ENCODE data around the gene CER1.

The CER1 gene

DNA sequence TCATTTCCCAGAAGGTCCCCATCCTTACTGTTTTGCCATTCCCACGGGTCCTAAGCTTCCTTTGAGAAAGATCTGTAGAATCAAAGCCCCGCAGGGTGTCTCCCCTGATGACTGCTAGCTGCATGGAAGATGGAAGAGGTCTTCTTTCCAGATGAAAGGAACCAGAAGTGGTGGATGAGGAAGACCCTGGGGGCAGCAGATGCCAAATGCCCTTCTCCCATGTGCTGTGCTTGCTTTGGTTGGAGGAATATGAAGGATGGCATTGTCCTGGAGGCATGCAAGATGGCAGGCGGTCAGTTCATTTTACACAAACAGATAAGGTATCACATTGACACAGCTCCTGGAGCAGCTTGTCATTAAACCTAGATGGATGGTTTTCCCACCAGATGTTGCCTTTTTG, 25.8 kb upstream of the CER1 start:
- TF ChIP-seq GLIS3 (CRISPR knock-in tag; IDR thresholded peaks at IDR 0.05), result no peak
- no peak for ATAC-seq

DNA sequence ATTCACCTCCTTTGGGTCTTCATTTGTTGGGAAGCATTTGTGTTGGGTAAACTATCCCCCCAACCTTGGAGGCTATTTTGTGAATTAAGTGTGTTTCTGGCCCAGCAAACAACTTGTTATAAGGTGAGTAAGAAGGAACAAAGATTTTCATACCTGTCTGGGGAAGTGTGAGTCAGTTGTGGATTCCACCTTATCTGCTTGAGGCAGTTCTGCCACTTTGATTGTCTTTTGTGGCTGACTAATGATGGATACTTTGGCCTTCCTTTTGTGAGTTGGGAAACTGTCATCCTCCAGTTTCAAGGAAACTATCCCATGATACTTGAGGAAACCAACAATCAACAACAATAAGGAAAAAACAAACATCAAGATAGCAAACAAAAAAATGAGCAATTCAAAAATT, 24.6 kb upstream of the CER1 start:
- ATAC-seq, result no peak
- TF ChIP-seq ARNTL (CRISPR knock-in tag; IDR thresholded peaks at IDR 0.05; ENCODE audit: borderline replicate concordance, low read depth), result no peak
- TF ChIP-seq PPARA (CRISPR knock-in tag; IDR thresholded peaks at IDR 0.05; ENCODE audit: borderline replicate concordance), result no peak
- TF ChIP-seq SNAI2 (CRISPR knock-in tag; IDR thresholded peaks at IDR 0.05), result no peak
- TF ChIP-seq ISL1 (CRISPR knock-in tag; IDR thresholded peaks at IDR 0.05), result no peak
- TF ChIP-seq, protein P1, sequence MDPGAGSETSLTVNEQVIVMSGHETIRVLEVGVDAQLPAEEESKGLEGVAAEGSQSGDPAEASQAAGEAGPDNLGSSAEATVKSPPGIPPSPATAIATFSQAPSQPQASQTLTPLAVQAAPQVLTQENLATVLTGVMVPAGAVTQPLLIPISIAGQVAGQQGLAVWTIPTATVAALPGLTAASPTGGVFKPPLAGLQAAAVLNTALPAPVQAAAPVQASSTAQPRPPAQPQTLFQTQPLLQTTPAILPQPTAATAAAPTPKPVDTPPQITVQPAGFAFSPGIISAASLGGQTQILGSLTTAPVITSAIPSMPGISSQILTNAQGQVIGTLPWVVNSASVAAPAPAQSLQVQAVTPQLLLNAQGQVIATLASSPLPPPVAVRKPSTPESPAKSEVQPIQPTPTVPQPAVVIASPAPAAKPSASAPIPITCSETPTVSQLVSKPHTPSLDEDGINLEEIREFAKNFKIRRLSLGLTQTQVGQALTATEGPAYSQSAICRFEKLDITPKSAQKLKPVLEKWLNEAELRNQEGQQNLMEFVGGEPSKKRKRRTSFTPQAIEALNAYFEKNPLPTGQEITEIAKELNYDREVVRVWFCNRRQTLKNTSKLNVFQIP (CRISPR knock-in tag; IDR thresholded peaks at IDR 0.05; ENCODE audit: borderline replicate concordance, low read depth), result no peak
- no peak for TF ChIP-seq OSR1 (CRISPR knock-in tag; IDR thresholded peaks at IDR 0.05)
- TF ChIP-seq TOX (CRISPR knock-in tag; IDR thresholded peaks at IDR 0.05; ENCODE audit: borderline replicate concordance), result no peak
- TF ChIP-seq, protein P2, sequence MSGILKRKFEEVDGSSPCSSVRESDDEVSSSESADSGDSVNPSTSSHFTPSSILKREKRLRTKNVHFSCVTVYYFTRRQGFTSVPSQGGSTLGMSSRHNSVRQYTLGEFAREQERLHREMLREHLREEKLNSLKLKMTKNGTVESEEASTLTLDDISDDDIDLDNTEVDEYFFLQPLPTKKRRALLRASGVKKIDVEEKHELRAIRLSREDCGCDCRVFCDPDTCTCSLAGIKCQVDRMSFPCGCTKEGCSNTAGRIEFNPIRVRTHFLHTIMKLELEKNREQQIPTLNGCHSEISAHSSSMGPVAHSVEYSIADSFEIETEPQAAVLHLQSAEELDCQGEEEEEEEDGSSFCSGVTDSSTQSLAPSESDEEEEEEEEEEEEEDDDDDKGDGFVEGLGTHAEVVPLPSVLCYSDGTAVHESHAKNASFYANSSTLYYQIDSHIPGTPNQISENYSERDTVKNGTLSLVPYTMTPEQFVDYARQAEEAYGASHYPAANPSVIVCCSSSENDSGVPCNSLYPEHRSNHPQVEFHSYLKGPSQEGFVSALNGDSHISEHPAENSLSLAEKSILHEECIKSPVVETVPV (CRISPR knock-in tag; IDR thresholded peaks at IDR 0.05), result no peak

DNA sequence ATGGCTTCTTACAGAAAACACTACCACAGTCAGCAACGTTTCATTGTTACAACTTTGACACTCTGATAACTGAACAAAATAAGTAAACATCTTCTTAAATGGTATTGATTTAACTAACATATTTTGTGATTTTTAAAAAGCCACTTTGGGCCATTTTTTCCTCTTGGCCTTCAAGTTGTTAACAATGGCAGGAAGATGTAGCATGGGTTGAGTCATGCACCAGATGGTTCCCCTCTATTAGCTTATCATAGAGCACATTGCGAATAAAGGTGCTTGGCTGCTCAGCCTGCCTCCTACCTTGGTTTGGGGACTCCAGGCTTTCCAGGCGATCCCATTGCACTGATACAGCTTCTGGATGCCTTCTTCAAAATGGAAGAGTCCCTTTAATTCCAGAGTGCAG, 24.1 kb upstream of the CER1 start:
- TF ChIP-seq, protein P2 (CRISPR knock-in tag; IDR thresholded peaks at IDR 0.05), result no peak
- TF ChIP-seq ZNF565 (CRISPR knock-in tag; conservative IDR thresholded peaks at IDR 0.05; ENCODE audit: low read depth), result no peak
- TF ChIP-seq, protein P3, sequence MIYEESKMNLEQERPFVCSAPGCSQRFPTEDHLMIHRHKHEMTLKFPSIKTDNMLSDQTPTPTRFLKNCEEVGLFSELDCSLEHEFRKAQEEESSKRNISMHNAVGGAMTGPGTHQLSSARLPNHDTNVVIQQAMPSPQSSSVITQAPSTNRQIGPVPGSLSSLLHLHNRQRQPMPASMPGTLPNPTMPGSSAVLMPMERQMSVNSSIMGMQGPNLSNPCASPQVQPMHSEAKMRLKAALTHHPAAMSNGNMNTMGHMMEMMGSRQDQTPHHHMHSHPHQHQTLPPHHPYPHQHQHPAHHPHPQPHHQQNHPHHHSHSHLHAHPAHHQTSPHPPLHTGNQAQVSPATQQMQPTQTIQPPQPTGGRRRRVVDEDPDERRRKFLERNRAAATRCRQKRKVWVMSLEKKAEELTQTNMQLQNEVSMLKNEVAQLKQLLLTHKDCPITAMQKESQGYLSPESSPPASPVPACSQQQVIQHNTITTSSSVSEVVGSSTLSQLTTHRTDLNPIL (CRISPR knock-in tag; IDR thresholded peaks at IDR 0.05; ENCODE audit: low read depth), result no peak
- no peak for TF ChIP-seq GLIS3 (CRISPR knock-in tag; IDR thresholded peaks at IDR 0.05)
- no peak for TF ChIP-seq ZFP3 (CRISPR knock-in tag; IDR thresholded peaks at IDR 0.05)
- no peak for TF ChIP-seq ZNF70 (CRISPR knock-in tag; IDR thresholded peaks at IDR 0.05)
- TF ChIP-seq, protein P4, sequence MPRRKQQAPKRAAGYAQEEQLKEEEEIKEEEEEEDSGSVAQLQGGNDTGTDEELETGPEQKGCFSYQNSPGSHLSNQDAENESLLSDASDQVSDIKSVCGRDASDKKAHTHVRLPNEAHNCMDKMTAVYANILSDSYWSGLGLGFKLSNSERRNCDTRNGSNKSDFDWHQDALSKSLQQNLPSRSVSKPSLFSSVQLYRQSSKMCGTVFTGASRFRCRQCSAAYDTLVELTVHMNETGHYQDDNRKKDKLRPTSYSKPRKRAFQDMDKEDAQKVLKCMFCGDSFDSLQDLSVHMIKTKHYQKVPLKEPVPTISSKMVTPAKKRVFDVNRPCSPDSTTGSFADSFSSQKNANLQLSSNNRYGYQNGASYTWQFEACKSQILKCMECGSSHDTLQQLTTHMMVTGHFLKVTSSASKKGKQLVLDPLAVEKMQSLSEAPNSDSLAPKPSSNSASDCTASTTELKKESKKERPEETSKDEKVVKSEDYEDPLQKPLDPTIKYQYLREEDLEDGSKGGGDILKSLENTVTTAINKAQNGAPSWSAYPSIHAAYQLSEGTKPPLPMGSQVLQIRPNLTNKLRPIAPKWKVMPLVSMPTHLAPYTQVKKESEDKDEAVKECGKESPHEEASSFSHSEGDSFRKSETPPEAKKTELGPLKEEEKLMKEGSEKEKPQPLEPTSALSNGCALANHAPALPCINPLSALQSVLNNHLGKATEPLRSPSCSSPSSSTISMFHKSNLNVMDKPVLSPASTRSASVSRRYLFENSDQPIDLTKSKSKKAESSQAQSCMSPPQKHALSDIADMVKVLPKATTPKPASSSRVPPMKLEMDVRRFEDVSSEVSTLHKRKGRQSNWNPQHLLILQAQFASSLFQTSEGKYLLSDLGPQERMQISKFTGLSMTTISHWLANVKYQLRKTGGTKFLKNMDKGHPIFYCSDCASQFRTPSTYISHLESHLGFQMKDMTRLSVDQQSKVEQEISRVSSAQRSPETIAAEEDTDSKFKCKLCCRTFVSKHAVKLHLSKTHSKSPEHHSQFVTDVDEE (CRISPR knock-in tag; IDR thresholded peaks at IDR 0.05), result no peak
- TF ChIP-seq BACH2 (CRISPR knock-in tag; IDR thresholded peaks at IDR 0.05; ENCODE audit: borderline replicate concordance), result no peak
- TF ChIP-seq, protein P5, sequence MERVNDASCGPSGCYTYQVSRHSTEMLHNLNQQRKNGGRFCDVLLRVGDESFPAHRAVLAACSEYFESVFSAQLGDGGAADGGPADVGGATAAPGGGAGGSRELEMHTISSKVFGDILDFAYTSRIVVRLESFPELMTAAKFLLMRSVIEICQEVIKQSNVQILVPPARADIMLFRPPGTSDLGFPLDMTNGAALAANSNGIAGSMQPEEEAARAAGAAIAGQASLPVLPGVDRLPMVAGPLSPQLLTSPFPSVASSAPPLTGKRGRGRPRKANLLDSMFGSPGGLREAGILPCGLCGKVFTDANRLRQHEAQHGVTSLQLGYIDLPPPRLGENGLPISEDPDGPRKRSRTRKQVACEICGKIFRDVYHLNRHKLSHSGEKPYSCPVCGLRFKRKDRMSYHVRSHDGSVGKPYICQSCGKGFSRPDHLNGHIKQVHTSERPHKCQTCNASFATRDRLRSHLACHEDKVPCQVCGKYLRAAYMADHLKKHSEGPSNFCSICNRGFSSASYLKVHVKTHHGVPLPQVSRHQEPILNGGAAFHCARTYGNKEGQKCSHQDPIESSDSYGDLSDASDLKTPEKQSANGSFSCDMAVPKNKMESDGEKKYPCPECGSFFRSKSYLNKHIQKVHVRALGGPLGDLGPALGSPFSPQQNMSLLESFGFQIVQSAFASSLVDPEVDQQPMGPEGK (CRISPR knock-in tag; IDR thresholded peaks at IDR 0.05; ENCODE audit: borderline replicate concordance), result no peak
- TF ChIP-seq PPARA (CRISPR knock-in tag; IDR thresholded peaks at IDR 0.05; ENCODE audit: borderline replicate concordance), result no peak
- no peak for TF ChIP-seq ZC3H10 (CRISPR knock-in tag; IDR thresholded peaks at IDR 0.05)
- no peak for TF ChIP-seq OSR1 (CRISPR knock-in tag; IDR thresholded peaks at IDR 0.05)
- ATAC-seq, result no peak

DNA sequence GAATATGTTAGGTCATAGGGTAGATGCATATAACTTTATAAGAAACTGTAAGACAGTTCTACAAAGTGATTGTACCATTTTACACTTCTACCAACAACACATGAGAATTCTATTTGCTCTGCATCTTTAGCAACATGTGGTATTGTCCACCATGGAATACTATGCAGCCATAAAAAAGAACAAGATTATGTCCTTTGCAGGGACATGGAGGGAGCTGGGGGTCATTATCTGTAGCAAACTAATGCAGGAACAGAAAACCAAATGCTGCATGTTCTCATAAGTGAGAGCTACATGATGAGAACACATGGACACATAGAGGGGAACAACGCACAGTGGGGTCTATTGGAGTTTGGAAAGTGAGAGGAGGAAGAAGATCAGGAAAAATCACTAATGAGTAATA, 22.2 kb upstream of the CER1 start:
- TF ChIP-seq OSR1 (CRISPR knock-in tag; IDR thresholded peaks at IDR 0.05) (no peak), ZNF70 (CRISPR knock-in tag; IDR thresholded peaks at IDR 0.05) (no peak)
- TF ChIP-seq, protein P5 (CRISPR knock-in tag; IDR thresholded peaks at IDR 0.05; ENCODE audit: borderline replicate concordance), result no peak
- TF ChIP-seq, protein P4 (CRISPR knock-in tag; IDR thresholded peaks at IDR 0.05), result no peak

More for the DNA sequence above, 22.2 kb upstream of the CER1 start:
- no peak for ATAC-seq
